Neutrophil (primary cell): ENCODE results near the gene C15orf39.
A peak's percentile ranks its signal among the peaks of the same experiment; 100 is the strongest.

Experiments used
- H3K27ac ChIP-seq: fragments of 200-600 bp; sonication (generic); 2 replicates; pipeline ENCODE4 v1.5.1; 2016; ENCODE audit warnings: mild to moderate bottlenecking, moderate library complexity
- H3K27me3 ChIP-seq: fragments of 200-600 bp; sonication (generic); 2 replicates; pipeline ENCODE4 v1.6.0; 2016; ENCODE audit warnings: mild to moderate bottlenecking
- H3K36me3 ChIP-seq: fragments of 200-600 bp; sonication (generic); 2 replicates; pipeline ENCODE4 v1.5.1; 2017
- H3K4me1 ChIP-seq, 2 experiments: fragments of 200-600 bp in 1 of 2; sonication (generic) in 1 of 2; 1 replicate in 1 of 2; 2 replicates in 1 of 2; pipeline versions ENCODE4 v1.5.1 to v1.6.1; 2013 to 2016; ENCODE audit warnings: low read depth in 1 of 2, low read length in 1 of 2, mild to moderate bottlenecking in 1 of 2, moderate library complexity in 1 of 2; ENCODE audit not compliant: control insufficient read depth in 1 of 2, insufficient read depth in 1 of 2
- H3K4me3 ChIP-seq, 2 experiments: fragments of 200-600 bp in 1 of 2; sonication (generic) in 1 of 2; 1 replicate in 1 of 2; 2 replicates in 1 of 2; pipeline ENCODE4 v1.5.1; 2013 to 2016; ENCODE audit warnings: low read depth in 1 of 2, low read length in 1 of 2, mild to moderate bottlenecking in 1 of 2, moderate library complexity in 1 of 2
- H3K9me3 ChIP-seq: fragments of 200-600 bp; sonication (generic); 2 replicates; pipeline ENCODE4 v1.5.1; 2016
- CTCF ChIP-seq: fragments of 200-600 bp; sonication (generic); IDR thresholded peaks from 2 replicates; pipeline ENCODE4 v1.5.1; 2016; ENCODE audit warnings: antibody characterized with exemption

C15orf39 gene

GRCh38 chr15:75170711-75171341, 30.9 kb upstream of the C15orf39 start:
- Histone ChIP-seq H3K27ac (no peak overlapping the region), H3K4me3 (no peak overlapping the region), H3K9me3 (no peaks in the 10 kb centered on the region), H3K27me3 (no peaks in the 10 kb centered on the region), H3K36me3 (no peaks in the 10 kb centered on the region), H3K4me1 (peaks cover 23 to 28% of the 10 kb centered on the region in 2 experiments)
- TF ChIP-seq CTCF: no peak

GRCh38 chr15:75171408-75171807, 30.3 kb upstream of the C15orf39 start:
- peaks cover 29 to 34% of the 10 kb centered on the region in 2 experiments for H3K4me1 ChIP-seq
- no peaks in the 10 kb centered on the region for H3K9me3 ChIP-seq
- no peaks in the 10 kb centered on the region for H3K36me3 ChIP-seq
- no peaks in the 10 kb centered on the region for H3K27me3 ChIP-seq
- H3K27ac ChIP-seq: peak overlapping the region; percentile 8
- no peak overlapping the region for H3K4me3 ChIP-seq
- no peak for TF ChIP-seq CTCF

- Histone ChIP-seq H3K27ac (no peak overlapping the region), H3K4me3 (no peak overlapping the region), H3K4me1 (peaks cover 34 to 41% of the 10 kb centered on the region in 2 experiments), H3K36me3 (no peaks in the 10 kb centered on the region), H3K27me3 (peaks cover 4% of the 10 kb centered on the region), H3K9me3 (no peaks in the 10 kb centered on the region)
- no peak for TF ChIP-seq CTCF
Observed at GRCh38 chr15:75172284-75172820, 29.3 kb upstream of the C15orf39 start.

GRCh38 chr15:75174102-75174501, 27.6 kb upstream of the C15orf39 start:
- TF ChIP-seq CTCF: no peak
- Histone ChIP-seq H3K27me3 (peaks cover 21% of the 10 kb centered on the region), H3K36me3 (no peaks in the 10 kb centered on the region), H3K4me3 (no peak overlapping the region), H3K9me3 (no peaks in the 10 kb centered on the region), H3K27ac (no peak overlapping the region), H3K4me1 (peaks cover 50 to 53% of the 10 kb centered on the region in 2 experiments)

GRCh38 chr15:75174729-75175128, 27.0 kb upstream of the C15orf39 start:
- H3K4me3 ChIP-seq: no peak overlapping the region
- peaks cover 55 to 57% of the 10 kb centered on the region in 2 experiments for H3K4me1 ChIP-seq
- H3K27me3 ChIP-seq: peaks cover 27% of the 10 kb centered on the region
- H3K27ac ChIP-seq: no peak overlapping the region
- TF ChIP-seq CTCF: no peak
- H3K9me3 ChIP-seq: no peaks in the 10 kb centered on the region
- H3K36me3 ChIP-seq: no peaks in the 10 kb centered on the region
